Measurements from ENCODE around the gene ZNF277.

Gene ZNF277

GRCh38 chr7:112206238-112206990, at the start of gene ZNF277, which contains the start of gene DOCK4:
Gene ZNF277, plus strand, starts transcription at chr7:112206695. Its CDS starts 22 bp downstream, at chr7:112206717.
Gene DOCK4, minus strand, starts transcription at chr7:112206399. Its CDS starts 261 bp downstream, at chr7:112206138.
- DNase-seq (ENCODE audit: low spot score): peak; percentile 99

- DNase-seq (ENCODE audit: low spot score): no peak
Observed at GRCh38 chr7:112157072-112157471, 49.4 kb upstream of the ZNF277 start.

- DNase-seq (ENCODE audit: low spot score): no peak
Observed at GRCh38 chr7:112159351-112159750, 47.1 kb upstream of the ZNF277 start.

- no peak for DNase-seq (ENCODE audit: low spot score)
Observed at GRCh38 chr7:112160130-112160770, 46.2 kb upstream of the ZNF277 start.

- no peak for DNase-seq (ENCODE audit: low spot score)
Observed at GRCh38 chr7:112160771-112161150, 45.7 kb upstream of the ZNF277 start.

GRCh38 chr7:112161253-112162141, 45.0 kb upstream of the ZNF277 start:
- DNase-seq (ENCODE audit: low spot score): no peak

- no peak for DNase-seq (ENCODE audit: low spot score)
Observed at GRCh38 chr7:112162142-112162766, 44.2 kb upstream of the ZNF277 start.

GRCh38 chr7:112162784-112163506, 43.5 kb upstream of the ZNF277 start:
- DNase-seq (ENCODE audit: low spot score): no peak

GRCh38 chr7:112167147-112167546, 39.3 kb upstream of the ZNF277 start:
- no peak for DNase-seq (ENCODE audit: low spot score)

GRCh38 chr7:112168915-112169314, 37.6 kb upstream of the ZNF277 start:
- DNase-seq (ENCODE audit: low spot score): no peak

GRCh38 chr7:112171673-112172072, 34.8 kb upstream of the ZNF277 start:
- no peak for DNase-seq (ENCODE audit: low spot score)

GRCh38 chr7:112172870-112173567, 33.5 kb upstream of the ZNF277 start:
- DNase-seq (ENCODE audit: low spot score): no peak

GRCh38 chr7:112173568-112173905, 33.0 kb upstream of the ZNF277 start:
- DNase-seq (ENCODE audit: low spot score): no peak

- no peak for DNase-seq (ENCODE audit: low spot score)
Observed at GRCh38 chr7:112174192-112174591, 32.3 kb upstream of the ZNF277 start.

- DNase-seq (ENCODE audit: low spot score): no peak
Observed at GRCh38 chr7:112176241-112176640, 30.3 kb upstream of the ZNF277 start.

GRCh38 chr7:112176693-112177415, 29.6 kb upstream of the ZNF277 start:
- no peak for DNase-seq (ENCODE audit: low spot score)

GRCh38 chr7:112180223-112180622, 26.3 kb upstream of the ZNF277 start:
- no peak for DNase-seq (ENCODE audit: low spot score)

- no peak for DNase-seq (ENCODE audit: low spot score)
Observed at GRCh38 chr7:112182749-112183148, 23.7 kb upstream of the ZNF277 start.

GRCh38 chr7:112183266-112183665, 23.2 kb upstream of the ZNF277 start:
- no peak for DNase-seq (ENCODE audit: low spot score)

- no peak for DNase-seq (ENCODE audit: low spot score)
Observed at GRCh38 chr7:112184455-112184854, 22.0 kb upstream of the ZNF277 start.
